ENCODE measurements around the gene PTTG1IP2.
"Not testable (repeated sequence)": the region's sequence is repeated elsewhere in the genome, so short reads cannot be mapped to it uniquely, and the experiment has no call there.

Gene PTTG1IP2

DNA sequence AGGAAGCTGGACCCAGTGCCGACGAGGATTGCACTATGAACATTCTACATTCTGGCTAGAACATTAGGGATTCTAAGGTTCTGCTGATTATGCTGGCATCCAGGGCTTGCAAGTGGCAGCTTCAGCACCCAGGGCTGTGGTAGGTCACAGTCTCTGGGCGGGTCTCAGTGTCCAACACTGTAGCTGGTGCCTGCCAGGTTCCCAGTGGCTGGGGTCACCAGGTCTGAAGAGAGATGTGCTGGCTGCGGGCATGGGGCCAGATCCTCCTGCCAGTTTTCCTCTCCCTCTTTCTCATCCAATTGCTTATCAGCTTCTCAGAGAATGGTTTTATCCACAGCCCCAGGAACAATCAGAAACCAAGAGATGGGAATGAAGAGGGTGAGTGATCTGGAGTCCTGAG lies at the start of gene PTTG1IP2:
Gene PTTG1IP2, plus strand, starts transcription at position 86 of the 400 bp plus-strand sequence. Its CDS starts 148 bp downstream, at position 234.
- DNase-seq: no peak

DNA sequence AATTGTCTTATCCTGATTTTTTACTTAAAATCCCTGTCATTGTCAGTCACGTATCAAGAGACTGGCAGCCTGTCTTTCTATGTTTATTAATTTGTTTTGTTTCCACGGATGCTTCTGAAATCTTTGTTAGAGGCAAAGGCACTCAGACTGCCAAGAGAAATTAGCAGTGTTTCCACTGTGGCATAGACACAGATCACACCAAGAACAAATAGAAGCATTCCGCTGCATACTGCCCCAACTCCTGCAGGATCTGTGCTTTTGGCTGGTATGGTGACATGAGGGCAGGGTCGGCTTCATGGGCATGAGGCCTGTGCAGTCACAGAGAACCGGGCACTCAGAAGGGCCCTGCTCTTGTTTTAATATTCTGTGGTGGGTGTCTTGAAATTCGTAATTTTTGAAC lies 47.8 kb upstream of the PTTG1IP2 start:
- no peak for DNase-seq

DNA sequence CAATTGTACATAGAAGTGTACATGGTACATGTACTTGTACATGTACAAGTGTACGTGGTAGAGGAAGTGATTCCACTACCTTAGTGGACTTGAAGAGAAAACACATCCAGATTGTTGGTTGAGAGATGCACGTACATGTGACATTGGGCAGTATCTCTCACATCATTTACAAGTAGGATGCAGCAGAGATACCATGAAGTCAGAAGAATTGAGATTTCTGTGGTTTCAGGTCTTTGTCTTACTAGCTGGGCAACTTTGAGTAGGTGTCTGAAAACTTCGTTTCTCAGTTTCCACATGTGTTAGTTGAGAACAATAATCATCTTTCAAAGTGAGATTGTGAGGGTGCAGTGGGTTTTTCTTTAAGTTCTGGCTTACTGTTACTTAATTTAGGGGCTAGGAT lies 44.7 kb upstream of the PTTG1IP2 start:
- DNase-seq: no peak

DNA sequence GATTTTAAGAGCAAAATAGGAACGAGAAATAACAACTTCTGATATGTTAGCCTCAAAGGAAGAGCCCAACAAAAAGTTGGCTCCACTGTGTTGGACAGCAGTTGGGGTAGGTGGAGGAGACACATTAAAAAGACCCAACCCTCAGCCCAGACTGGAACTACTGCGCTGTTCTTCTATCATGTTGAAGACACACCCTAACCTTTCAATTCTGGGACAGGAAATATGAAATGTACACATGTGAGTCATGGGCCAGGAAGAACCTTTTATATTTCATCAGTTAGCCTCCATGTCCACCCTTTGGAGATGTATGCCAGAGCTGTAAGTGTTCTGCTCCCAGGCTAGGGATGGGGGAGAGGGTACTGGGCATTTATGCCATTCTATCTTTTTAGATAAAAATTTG lies 44.1 kb upstream of the PTTG1IP2 start:
- DNase-seq: no peak

DNA sequence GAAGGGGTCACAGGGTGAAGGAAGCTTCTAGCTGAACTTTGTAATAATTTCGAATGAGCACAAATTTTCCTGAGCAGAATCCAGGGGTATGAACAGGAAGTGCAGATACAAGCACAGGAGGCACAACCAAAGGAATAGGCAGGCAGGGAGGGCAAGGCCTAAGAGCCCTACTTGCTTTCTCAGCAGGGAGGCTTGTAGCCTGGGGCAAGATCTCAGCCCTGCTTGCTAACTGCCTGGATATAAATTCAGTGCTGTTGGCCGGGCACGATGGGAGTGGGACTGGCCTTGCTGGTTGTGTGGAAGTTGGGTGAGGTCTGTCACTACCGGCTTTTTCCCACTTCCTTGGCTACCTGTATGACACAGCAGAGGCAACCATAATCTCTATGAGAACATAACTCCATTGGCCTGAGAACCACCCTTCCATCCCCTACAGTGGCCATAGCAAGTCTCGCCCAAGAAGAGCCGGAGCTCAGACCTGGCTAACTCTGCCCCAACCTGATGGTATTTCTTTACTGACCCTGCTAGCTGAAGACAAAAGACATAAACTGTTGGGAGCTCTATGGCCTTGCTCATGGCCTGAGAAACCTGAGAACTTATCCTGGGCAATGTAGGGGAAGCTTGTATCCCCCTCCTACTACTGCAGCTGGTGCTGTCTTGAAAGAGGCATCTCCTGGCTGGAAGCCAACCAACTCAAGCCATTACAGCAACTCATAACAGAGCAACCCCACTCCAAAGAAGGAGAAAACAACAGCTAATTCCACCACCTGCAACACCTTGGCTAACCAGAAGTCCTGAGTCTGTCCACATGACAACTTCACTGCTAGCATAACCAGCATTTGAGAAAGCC lies 38.6 kb upstream of the PTTG1IP2 start:
- DNase-seq: no peak

DNA sequence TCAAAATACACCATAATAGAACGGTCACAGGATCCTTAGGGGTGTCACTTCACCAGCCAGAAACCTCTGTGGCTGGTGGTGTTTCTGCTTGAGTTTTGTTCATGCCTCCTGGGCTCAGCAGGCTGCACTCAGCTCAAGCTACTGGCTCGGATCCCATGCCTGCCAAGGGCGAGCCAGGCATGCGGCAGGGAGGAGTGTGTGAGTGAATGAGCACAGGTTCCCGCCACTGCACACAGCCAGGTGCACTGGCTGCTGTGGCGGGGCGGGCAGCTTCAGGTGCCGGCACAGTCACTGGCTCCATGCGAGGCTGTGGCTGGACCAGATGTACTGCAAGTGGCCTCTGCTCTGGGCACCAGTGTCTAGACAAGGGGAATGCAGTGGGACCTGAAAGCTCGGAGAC lies 36.7 kb upstream of the PTTG1IP2 start:
- DNase-seq: no peak

DNA sequence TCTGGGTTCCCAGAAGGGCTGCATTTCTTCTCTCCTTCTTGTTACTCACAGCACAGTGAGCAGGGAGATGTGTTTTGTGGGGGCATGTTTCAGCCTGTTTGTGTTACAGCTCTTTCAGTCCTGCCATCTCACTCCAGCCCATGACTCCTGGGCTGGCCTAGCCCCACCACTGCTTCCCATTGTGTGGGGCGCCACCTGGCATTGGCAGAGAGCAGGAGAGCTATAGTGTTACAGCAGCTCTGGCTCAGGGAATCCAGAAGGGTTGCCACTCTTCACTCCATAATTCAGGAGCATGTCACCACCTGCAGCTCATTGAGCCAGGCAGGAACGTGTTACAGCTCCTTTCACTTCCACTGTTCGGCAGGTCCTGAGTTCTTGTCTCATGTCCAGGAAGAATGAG lies 36.2 kb upstream of the PTTG1IP2 start:
- no peak for DNase-seq

DNA sequence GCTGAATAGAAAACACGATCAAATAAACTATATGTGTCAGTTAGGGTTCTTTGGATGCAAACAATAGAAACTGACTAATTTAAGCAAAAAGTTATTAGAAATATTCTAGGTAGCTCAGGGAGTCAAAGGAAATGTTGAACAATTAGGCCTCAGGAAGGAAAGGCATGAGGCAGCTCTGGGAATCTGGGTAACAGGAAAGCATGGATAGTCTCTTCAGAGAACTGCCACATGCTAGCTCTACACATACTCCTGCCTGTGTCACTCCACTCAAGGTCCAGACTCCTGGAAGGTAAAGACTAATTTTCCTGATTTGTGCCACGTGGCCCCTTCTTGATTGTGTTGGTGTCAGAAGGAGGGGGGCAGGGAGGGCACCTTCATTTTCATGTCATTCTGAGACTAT lies 23.8 kb upstream of the PTTG1IP2 start:
- no peak for DNase-seq

GRCh38 chr7:90446137-90446899 lies 23.1 kb upstream of the PTTG1IP2 start:
- DNase-seq: no peak

GRCh38 chr7:90453259-90453891 lies 16.1 kb upstream of the PTTG1IP2 start:
- no peak for DNase-seq

- no peak for DNase-seq
Observed at GRCh38 chr7:90453931-90454330, 15.5 kb upstream of the PTTG1IP2 start.

GRCh38 chr7:90455163-90456030 lies 14.0 kb upstream of the PTTG1IP2 start:
- no peak for DNase-seq

DNA sequence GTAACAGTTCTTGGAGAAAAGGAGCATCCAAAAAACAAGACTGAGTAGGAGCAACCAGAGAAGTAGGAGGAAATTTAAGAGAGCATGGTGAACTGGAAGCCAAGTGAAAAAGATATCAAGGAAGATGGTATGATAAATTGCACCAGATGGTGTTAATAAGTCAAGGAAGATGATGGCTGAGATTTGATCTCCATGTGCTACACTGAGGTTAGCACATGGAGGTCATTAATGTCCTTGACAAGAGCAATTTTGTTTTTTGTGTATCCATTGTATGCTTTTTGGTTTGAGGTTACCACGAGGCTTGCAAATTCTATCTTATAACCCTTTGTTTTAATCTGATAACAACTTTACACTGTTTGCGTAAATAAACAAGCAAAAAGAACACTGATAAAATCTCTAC lies 11.3 kb upstream of the PTTG1IP2 start:
- DNase-seq: no peak

- DNase-seq: no peak
Observed at GRCh38 chr7:90459888-90460287, 9.6 kb upstream of the PTTG1IP2 start.

- DNase-seq: no peak
Observed at GRCh38 chr7:90461219-90461618, 8.2 kb upstream of the PTTG1IP2 start.

DNA sequence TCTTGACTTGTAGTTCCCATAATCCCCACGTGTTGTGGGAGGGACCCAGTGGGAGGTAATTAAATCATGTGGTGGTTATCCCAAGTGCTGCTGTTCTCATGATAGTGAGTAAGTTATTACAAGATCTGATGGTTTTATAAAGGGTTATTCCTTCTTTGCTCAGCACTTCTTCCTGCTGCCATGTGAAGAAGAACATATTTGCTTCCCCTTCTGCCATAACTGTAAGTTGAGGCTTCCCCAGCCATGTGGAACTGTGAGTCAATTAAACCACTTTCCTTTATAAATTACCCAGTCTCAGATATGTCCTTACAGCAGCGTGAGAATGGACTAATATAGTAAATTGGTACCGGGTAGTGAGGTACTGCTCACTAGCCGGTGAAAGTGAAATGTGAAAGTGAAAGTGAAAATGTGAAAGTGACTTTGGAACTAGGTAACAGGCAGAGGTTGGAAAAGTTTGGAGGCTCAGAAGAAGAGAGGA lies 6.2 kb upstream of the PTTG1IP2 start:
- not testable (repeated sequence) for DNase-seq

DNA sequence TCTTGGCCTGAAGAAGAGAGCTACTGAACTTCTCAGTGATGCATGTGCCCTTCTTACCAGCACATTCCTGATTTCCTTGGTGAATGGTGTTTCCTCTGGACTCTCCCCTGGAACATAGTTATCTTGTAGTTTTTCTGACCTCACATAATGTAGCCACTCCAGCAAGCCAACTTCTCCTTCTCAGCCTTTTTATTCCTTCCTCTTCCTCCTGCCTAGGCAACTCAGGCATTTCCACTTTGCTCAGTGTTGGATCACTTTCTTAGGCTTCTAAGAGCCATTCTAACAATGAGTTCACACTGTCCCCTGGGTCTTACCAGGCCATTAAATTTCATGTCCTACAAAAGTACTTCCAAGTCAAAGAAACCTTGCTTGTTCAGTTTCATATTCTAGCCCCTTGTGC lies 3.6 kb upstream of the PTTG1IP2 start:
- no peak for DNase-seq

- DNase-seq: no peak
Observed at GRCh38 chr7:90472805-90473540, 3.5 kb downstream of the PTTG1IP2 start.

GRCh38 chr7:90473814-90474213 lies 4.4 kb downstream of the PTTG1IP2 start:
- DNase-seq: no peak

DNA sequence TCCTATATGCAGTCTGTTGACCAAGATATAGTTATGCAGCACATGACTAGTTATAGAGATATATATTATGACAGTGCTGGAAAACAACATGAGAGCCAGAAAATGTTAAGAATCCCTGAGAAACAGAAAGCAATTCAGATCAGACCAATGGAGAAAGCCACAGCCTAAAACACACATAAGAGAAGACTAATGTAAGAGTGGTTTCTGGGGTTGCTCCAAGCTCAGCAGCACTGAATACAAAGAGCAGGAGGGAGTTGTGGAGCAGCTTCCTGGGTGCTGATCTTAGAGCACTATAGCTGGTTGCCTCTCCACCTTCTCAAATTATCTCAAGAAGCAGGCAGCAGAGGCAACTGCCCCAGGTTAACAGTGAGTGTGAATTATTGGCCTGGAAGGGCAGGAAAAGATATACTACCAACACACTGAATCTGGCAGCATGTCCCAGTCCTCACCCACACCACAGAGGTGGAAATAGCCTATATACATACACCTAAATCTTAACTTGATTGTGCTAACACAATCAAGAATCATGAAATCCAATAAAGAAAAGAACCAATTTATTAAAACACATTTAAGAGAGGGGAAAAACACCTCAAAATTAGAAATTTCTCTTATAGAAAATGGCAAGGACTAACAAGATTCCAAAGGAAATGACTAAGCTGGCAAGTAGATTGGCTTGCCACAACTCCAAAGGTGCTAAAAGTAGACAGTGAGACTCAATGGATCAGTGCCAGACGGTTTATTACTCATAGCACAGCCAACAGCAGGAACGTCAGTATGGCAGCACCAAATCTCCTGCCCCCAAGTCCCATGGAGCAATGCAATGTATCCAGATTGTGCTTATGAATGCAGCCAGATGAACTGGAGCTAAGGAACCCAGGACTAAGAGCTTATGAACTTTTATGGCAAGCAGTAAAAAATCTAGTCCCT lies 5.1 kb downstream of the PTTG1IP2 start:
- DNase-seq: no peak

- DNase-seq: no peak
Observed at GRCh38 chr7:90483251-90483650, 13.8 kb downstream of the PTTG1IP2 start.
